ENCODE data around the gene TMEM255B.

DNA sequence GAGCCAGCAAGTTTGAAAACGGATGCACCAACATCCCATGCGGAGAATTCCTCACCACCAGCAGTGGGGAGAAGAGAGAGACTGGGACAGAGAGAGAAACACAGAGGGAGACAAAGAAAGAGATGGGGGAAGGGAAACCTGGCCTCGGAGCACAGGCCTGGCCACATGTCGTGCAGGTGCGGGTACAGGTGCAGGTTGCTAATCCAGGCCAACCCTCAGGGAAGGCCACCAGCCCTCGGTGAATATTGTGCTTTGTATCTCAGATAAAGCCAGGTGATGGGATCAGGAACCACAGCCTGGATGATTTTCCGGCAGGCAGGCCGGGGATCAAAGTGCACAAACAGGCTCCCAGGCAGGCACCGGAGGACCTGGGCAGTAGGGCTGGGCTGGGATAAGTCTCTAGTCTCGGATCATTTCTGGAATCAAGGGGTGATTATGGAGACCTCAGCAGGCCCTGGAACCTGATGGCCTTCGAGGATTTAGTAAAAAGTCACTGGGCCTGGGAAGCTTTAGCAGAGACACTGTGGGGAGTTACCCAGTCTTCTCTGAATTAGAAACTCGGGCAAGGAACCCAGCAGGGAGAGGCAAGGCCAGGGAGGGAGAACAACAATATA, 101.1 kb downstream of the TMEM255B start:
- TF ChIP-seq POLR2A (IDR thresholded peaks at IDR 0.05; ENCODE audit: borderline replicate concordance, extremely low read depth, insufficient read depth, insufficient read length) (no peak), REST (IDR thresholded peaks at IDR 0.05; ENCODE audit: low read depth) (no peak)
